ENCODE measurements around the gene CMPK2.
"Not testable (repeated sequence)": the region's sequence is repeated elsewhere in the genome, so short reads cannot be mapped to it uniquely, and the experiment has no call there.

The CMPK2 gene

GRCh38 chr2:6880200-6880733 lies 14.6 kb upstream of the CMPK2 start:
- DNase-seq (ENCODE audit: low read depth): no peak

GRCh38 chr2:6879011-6879410 lies 13.3 kb upstream of the CMPK2 start:
- no peak for DNase-seq (ENCODE audit: low read depth)

GRCh38 chr2:6878549-6878948 lies 12.8 kb upstream of the CMPK2 start:
- no peak for DNase-seq (ENCODE audit: low read depth)

GRCh38 chr2:6877402-6878304 lies 11.9 kb upstream of the CMPK2 start, which contains the start of gene RSAD2:
TSS of gene RSAD2 (plus strand) at chr2:6877777. CDS start at chr2:6877801, 24 bp downstream.
- peak; percentile 10 for DNase-seq (ENCODE audit: low read depth)

- DNase-seq (ENCODE audit: low read depth): no peak
Observed at GRCh38 chr2:6876309-6876708, 10.6 kb upstream of the CMPK2 start.

- DNase-seq (ENCODE audit: low read depth): no peak
Observed at GRCh38 chr2:6874032-6874431, 8.3 kb upstream of the CMPK2 start.

- DNase-seq (ENCODE audit: low read depth): no peak
Observed at GRCh38 chr2:6872394-6872793, 6.7 kb upstream of the CMPK2 start.

- no peak for DNase-seq (ENCODE audit: low read depth)
Observed at GRCh38 chr2:6866982-6867381, 1.3 kb upstream of the CMPK2 start.

GRCh38 chr2:6866275-6866671 lies 566 bp upstream of the CMPK2 start:
- DNase-seq (ENCODE audit: low read depth): no peak

GRCh38 chr2:6864923-6865345 lies 773 bp downstream of the CMPK2 start:
- DNase-seq (ENCODE audit: low read depth): no peak

GRCh38 chr2:6864231-6864754 lies 1.4 kb downstream of the CMPK2 start:
- DNase-seq (ENCODE audit: low read depth): no peak

- no peak for DNase-seq (ENCODE audit: low read depth)
Observed at GRCh38 chr2:6863792-6864191, 1.9 kb downstream of the CMPK2 start.

- DNase-seq (ENCODE audit: low read depth): no peak
Observed at GRCh38 chr2:6860296-6860695, 5.4 kb downstream of the CMPK2 start.

GRCh38 chr2:6858466-6859027 lies 7.2 kb downstream of the CMPK2 start:
- DNase-seq (ENCODE audit: low read depth): not testable (repeated sequence)

- no peak for DNase-seq (ENCODE audit: low read depth)
Observed at GRCh38 chr2:6856548-6856920, 9.2 kb downstream of the CMPK2 start.

- DNase-seq (ENCODE audit: low read depth): no peak
Observed at GRCh38 chr2:6855860-6856547, 9.7 kb downstream of the CMPK2 start.

- DNase-seq (ENCODE audit: low read depth): no peak
Observed at GRCh38 chr2:6854416-6854815, 11.3 kb downstream of the CMPK2 start.

- DNase-seq (ENCODE audit: low read depth): no peak
Observed at GRCh38 chr2:6852195-6852594, 13.5 kb downstream of the CMPK2 start.

GRCh38 chr2:6846967-6847681 lies 18.6 kb downstream of the CMPK2 start:
- no peak for DNase-seq (ENCODE audit: low read depth)

- no peak for DNase-seq (ENCODE audit: low read depth)
Observed at GRCh38 chr2:6846540-6846939, 19.2 kb downstream of the CMPK2 start.

- DNase-seq (ENCODE audit: low read depth): no peak
Observed at GRCh38 chr2:6845903-6846302, 19.8 kb downstream of the CMPK2 start.

- no peak for DNase-seq (ENCODE audit: low read depth)
Observed at GRCh38 chr2:6845312-6845711, 20.4 kb downstream of the CMPK2 start.

Measured in GM04504 (cell line).